ENCODE results near the gene FAM107B. TPM values are rescaled to one million over a fixed set of nuclear protein-coding genes. Genes with fewer than 3 reads are reported as not detected.
"Not testable (repeated sequence)": the region's sequence is repeated elsewhere in the genome, so short reads cannot be mapped to it uniquely, and the experiment has no call there.

Gene FAM107B
- total and polyA plus RNA-seq, 2 donors: 49.1 to 52.3 TPM

GRCh38 chr10:14659626-14660196, 115.0 kb downstream of the FAM107B start:
- H3K36me3 ChIP-seq (ENCODE audit: control insufficient read depth in 2 of 2, insufficient read depth in 2 of 2, low read length in 1 of 2): no peaks in the 10 kb centered on the region
- WGBS: 27% methylated on average over 7 of the region's 7 CpGs
- peak in 3 of 9 donors; percentile 30 to 68 (median 43) for DNase-seq (ENCODE audit: low read depth in 6 of 9, low spot score in 9 of 9)
- no peak overlapping the region for H3K4me3 ChIP-seq (ENCODE audit: low read length in 2 of 2)
- H3K27ac ChIP-seq (ENCODE audit: low read depth in 1 of 2, low read length in 1 of 2): peak overlapping the region; percentile 69 to 76
- peaks cover 4 to 18% of the 10 kb centered on the region in 2 donors for H3K4me1 ChIP-seq (ENCODE audit: control insufficient read depth in 2 of 2, insufficient read depth in 2 of 2, low read length in 2 of 2)
- H3K9me3 ChIP-seq (ENCODE audit: control insufficient read depth in 2 of 2, insufficient read depth in 1 of 2, low read length in 1 of 2): no peaks in the 10 kb centered on the region
- no peaks in the 10 kb centered on the region for H3K27me3 ChIP-seq (ENCODE audit: control insufficient read depth in 2 of 2, insufficient read depth in 1 of 2, low read length in 1 of 2)

GRCh38 chr10:14659137-14659536, 115.6 kb downstream of the FAM107B start:
- H3K9me3 ChIP-seq (ENCODE audit: control insufficient read depth in 2 of 2, insufficient read depth in 1 of 2, low read length in 1 of 2); DNase-seq (ENCODE audit: low read depth in 6 of 9, low spot score in 9 of 9); H3K4me3 ChIP-seq (ENCODE audit: low read length in 2 of 2); H3K36me3 ChIP-seq (ENCODE audit: control insufficient read depth in 2 of 2, insufficient read depth in 2 of 2, low read length in 1 of 2); H3K27me3 ChIP-seq (ENCODE audit: control insufficient read depth in 2 of 2, insufficient read depth in 1 of 2, low read length in 1 of 2): not testable (repeated sequence)
- 97% methylated on average over 6 of the region's 6 CpGs for WGBS
- peak overlapping the region; percentile 69 to 76 for H3K27ac ChIP-seq (ENCODE audit: low read depth in 1 of 2, low read length in 1 of 2)
- peaks cover 4 to 18% of the 10 kb centered on the region in 2 donors for H3K4me1 ChIP-seq (ENCODE audit: control insufficient read depth in 2 of 2, insufficient read depth in 2 of 2, low read length in 2 of 2)

- DNase-seq (ENCODE audit: low read depth in 6 of 9, low spot score in 9 of 9): no peak
- WGBS: 89% methylated on average over 7 of the region's 7 CpGs
- H3K4me1 ChIP-seq (ENCODE audit: control insufficient read depth in 2 of 2, insufficient read depth in 2 of 2, low read length in 2 of 2): peaks cover 4 to 22% of the 10 kb centered on the region in 2 donors
- no peaks in the 10 kb centered on the region for H3K36me3 ChIP-seq (ENCODE audit: control insufficient read depth in 2 of 2, insufficient read depth in 2 of 2, low read length in 1 of 2)
- H3K4me3 ChIP-seq (ENCODE audit: low read length in 2 of 2): no peak overlapping the region
- H3K27me3 ChIP-seq (ENCODE audit: control insufficient read depth in 2 of 2, insufficient read depth in 1 of 2, low read length in 1 of 2): no peaks in the 10 kb centered on the region
- peak overlapping the region in 1 of 2 donors; percentile 55 for H3K27ac ChIP-seq (ENCODE audit: low read depth in 1 of 2, low read length in 1 of 2)
- no peaks in the 10 kb centered on the region for H3K9me3 ChIP-seq (ENCODE audit: control insufficient read depth in 2 of 2, insufficient read depth in 1 of 2, low read length in 1 of 2)
Measured at GRCh38 chr10:14658331-14659127, 116.2 kb downstream of the FAM107B start.

DNA sequence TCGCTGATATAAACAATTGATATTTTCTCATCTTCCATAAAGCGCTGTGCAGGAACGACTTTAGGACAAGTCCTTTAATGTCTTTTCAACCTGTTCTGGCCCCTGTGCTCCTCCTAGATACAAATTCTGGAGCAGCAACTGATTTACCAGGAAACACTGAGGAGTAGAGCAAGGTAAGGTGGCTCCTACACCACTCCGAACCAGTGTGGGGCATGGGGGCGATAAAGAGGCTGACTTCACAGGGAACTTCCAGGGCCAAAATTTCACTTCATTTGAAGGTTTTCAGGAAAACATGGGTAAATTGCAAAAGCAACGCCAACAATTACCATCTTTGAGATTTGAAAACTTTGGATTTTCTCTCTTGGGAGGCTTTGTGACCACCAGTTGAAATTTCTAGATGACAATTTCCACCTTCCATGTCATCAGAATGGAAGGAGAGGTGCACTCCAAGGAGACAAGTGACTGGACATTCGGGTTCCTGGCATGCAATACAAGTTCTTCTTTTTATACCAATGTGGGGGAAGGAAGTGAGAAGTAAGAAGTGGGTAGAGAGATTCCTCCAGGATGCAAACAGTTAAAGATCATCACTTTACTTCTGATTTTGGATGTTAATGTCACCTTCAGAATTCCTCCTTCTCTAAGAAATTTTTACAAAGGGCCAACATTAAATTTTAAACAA, 118.5 kb downstream of the FAM107B start:
- Histone ChIP-seq H3K27ac (ENCODE audit: low read depth in 1 of 2, low read length in 1 of 2) (no peak overlapping the region), H3K4me1 (ENCODE audit: control insufficient read depth in 2 of 2, insufficient read depth in 2 of 2, low read length in 2 of 2) (peaks cover 4 to 34% of the 10 kb centered on the region in 2 donors)

GRCh38 chr10:14654821-14655382, 119.8 kb downstream of the FAM107B start:
- H3K4me1 ChIP-seq (ENCODE audit: control insufficient read depth in 2 of 2, insufficient read depth in 2 of 2, low read length in 2 of 2): peaks cover 4 to 30% of the 10 kb centered on the region in 2 donors
- H3K36me3 ChIP-seq (ENCODE audit: control insufficient read depth in 2 of 2, insufficient read depth in 2 of 2, low read length in 1 of 2): no peaks in the 10 kb centered on the region
- no peaks in the 10 kb centered on the region for H3K27me3 ChIP-seq (ENCODE audit: control insufficient read depth in 2 of 2, insufficient read depth in 1 of 2, low read length in 1 of 2)
- H3K9me3 ChIP-seq (ENCODE audit: control insufficient read depth in 2 of 2, insufficient read depth in 1 of 2, low read length in 1 of 2): no peaks in the 10 kb centered on the region
- H3K27ac ChIP-seq (ENCODE audit: low read depth in 1 of 2, low read length in 1 of 2): no peak overlapping the region
- over 99% methylated on average over 3 of the region's 3 CpGs for WGBS
- H3K4me3 ChIP-seq (ENCODE audit: low read length in 2 of 2): no peak overlapping the region
- no peak for DNase-seq (ENCODE audit: low read depth in 6 of 9, low spot score in 9 of 9)

More for the DNA sequence above, 118.5 kb downstream of the FAM107B start:
- Histone ChIP-seq H3K9me3 (ENCODE audit: control insufficient read depth in 2 of 2, insufficient read depth in 1 of 2, low read length in 1 of 2) (no peaks in the 10 kb centered on the region), H3K27me3 (ENCODE audit: control insufficient read depth in 2 of 2, insufficient read depth in 1 of 2, low read length in 1 of 2) (no peaks in the 10 kb centered on the region), H3K36me3 (ENCODE audit: control insufficient read depth in 2 of 2, insufficient read depth in 2 of 2, low read length in 1 of 2) (no peaks in the 10 kb centered on the region), H3K4me3 (ENCODE audit: low read length in 2 of 2) (no peak overlapping the region)
- DNase-seq (ENCODE audit: low read depth in 6 of 9, low spot score in 9 of 9): no peak
- 87% methylated on average over 7 of the region's 7 CpGs for WGBS

- 85% methylated on average over 8 of the region's 8 CpGs for WGBS
- no peak overlapping the region for H3K27ac ChIP-seq (ENCODE audit: low read depth in 1 of 2, low read length in 1 of 2)
- H3K4me3 ChIP-seq (ENCODE audit: low read length in 2 of 2): no peak overlapping the region
- DNase-seq (ENCODE audit: low read depth in 6 of 9, low spot score in 9 of 9): peak in 1 of 9 donors; percentile 32
- H3K36me3 ChIP-seq (ENCODE audit: control insufficient read depth in 2 of 2, insufficient read depth in 2 of 2, low read length in 1 of 2): no peaks in the 10 kb centered on the region
- H3K4me1 ChIP-seq (ENCODE audit: control insufficient read depth in 2 of 2, insufficient read depth in 2 of 2, low read length in 2 of 2): peaks cover 1 to 24% of the 10 kb centered on the region in 2 donors
- no peaks in the 10 kb centered on the region for H3K9me3 ChIP-seq (ENCODE audit: control insufficient read depth in 2 of 2, insufficient read depth in 1 of 2, low read length in 1 of 2)
- H3K27me3 ChIP-seq (ENCODE audit: control insufficient read depth in 2 of 2, insufficient read depth in 1 of 2, low read length in 1 of 2): no peaks in the 10 kb centered on the region
Measured at GRCh38 chr10:14653271-14654161, 121.2 kb downstream of the FAM107B start.

DNA sequence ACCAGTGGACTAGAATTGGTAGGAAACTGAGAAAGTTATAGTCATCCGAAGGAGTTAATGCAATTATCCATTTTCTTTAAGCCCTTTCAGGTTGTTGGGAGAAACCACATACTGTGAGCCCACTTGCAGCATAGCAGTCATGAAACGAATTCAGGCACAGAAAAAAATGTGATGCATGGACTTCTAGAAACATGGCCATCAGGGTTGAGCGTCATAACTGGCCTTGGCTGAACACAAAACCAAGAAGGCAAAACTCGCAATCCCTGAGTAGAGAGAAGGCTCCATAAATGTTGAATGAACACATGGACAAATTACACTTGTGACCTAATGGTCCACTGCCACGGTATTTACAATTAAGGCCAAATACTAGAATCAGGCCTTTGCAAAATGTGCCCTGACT, 121.9 kb downstream of the FAM107B start:
- H3K9me3 ChIP-seq (ENCODE audit: control insufficient read depth in 2 of 2, insufficient read depth in 1 of 2, low read length in 1 of 2): no peaks in the 10 kb centered on the region
- no peak overlapping the region for H3K27ac ChIP-seq (ENCODE audit: low read depth in 1 of 2, low read length in 1 of 2)
- no peak overlapping the region for H3K4me3 ChIP-seq (ENCODE audit: low read length in 2 of 2)
- DNase-seq (ENCODE audit: low read depth in 6 of 9, low spot score in 9 of 9): no peak
- H3K4me1 ChIP-seq (ENCODE audit: control insufficient read depth in 2 of 2, insufficient read depth in 2 of 2, low read length in 2 of 2): peaks cover 7 to 30% of the 10 kb centered on the region in 2 donors
- no peaks in the 10 kb centered on the region for H3K27me3 ChIP-seq (ENCODE audit: control insufficient read depth in 2 of 2, insufficient read depth in 1 of 2, low read length in 1 of 2)
- 98% methylated on average over 5 of the region's 5 CpGs for WGBS
- no peaks in the 10 kb centered on the region for H3K36me3 ChIP-seq (ENCODE audit: control insufficient read depth in 2 of 2, insufficient read depth in 2 of 2, low read length in 1 of 2)

- H3K4me3 ChIP-seq (ENCODE audit: low read length in 2 of 2): no peak overlapping the region
- H3K4me1 ChIP-seq (ENCODE audit: control insufficient read depth in 2 of 2, insufficient read depth in 2 of 2, low read length in 2 of 2): peaks cover 7 to 35% of the 10 kb centered on the region in 2 donors
- no peaks in the 10 kb centered on the region for H3K27me3 ChIP-seq (ENCODE audit: control insufficient read depth in 2 of 2, insufficient read depth in 1 of 2, low read length in 1 of 2)
- peak in 1 of 9 donors; percentile 19 for DNase-seq (ENCODE audit: low read depth in 6 of 9, low spot score in 9 of 9)
- no peaks in the 10 kb centered on the region for H3K9me3 ChIP-seq (ENCODE audit: control insufficient read depth in 2 of 2, insufficient read depth in 1 of 2, low read length in 1 of 2)
- WGBS: 98% methylated on average over 3 of the region's 3 CpGs
- H3K36me3 ChIP-seq (ENCODE audit: control insufficient read depth in 2 of 2, insufficient read depth in 2 of 2, low read length in 1 of 2): no peaks in the 10 kb centered on the region
- peak overlapping the region in 1 of 2 donors; percentile 1 for H3K27ac ChIP-seq (ENCODE audit: low read depth in 1 of 2, low read length in 1 of 2)
Measured at GRCh38 chr10:14652067-14652466, 122.6 kb downstream of the FAM107B start.
